ENCODE data around the gene BRAT1.

The BRAT1 gene

GRCh38 chr7:2586326-2587020 lies 31.1 kb upstream of the BRAT1 start:
- no peak for DNase-seq

GRCh38 chr7:2585446-2585845 lies 30.1 kb upstream of the BRAT1 start:
- no peak for DNase-seq

- no peak for DNase-seq
Observed at GRCh38 chr7:2583798-2584580, 28.7 kb upstream of the BRAT1 start.

- no peak for DNase-seq
Observed at GRCh38 chr7:2582006-2582735, 26.8 kb upstream of the BRAT1 start.

GRCh38 chr7:2580636-2581035 lies 25.3 kb upstream of the BRAT1 start:
- no peak for DNase-seq

- no peak for DNase-seq
Observed at GRCh38 chr7:2577914-2578680, 22.8 kb upstream of the BRAT1 start.

GRCh38 chr7:2576742-2577491 lies 21.6 kb upstream of the BRAT1 start:
- DNase-seq, result no peak

- DNase-seq, result no peak
Observed at GRCh38 chr7:2575733-2576340, 20.5 kb upstream of the BRAT1 start.

- no peak for DNase-seq
Observed at GRCh38 chr7:2575046-2575732, 19.9 kb upstream of the BRAT1 start.

- no peak for DNase-seq
Observed at GRCh38 chr7:2573761-2574160, 18.4 kb upstream of the BRAT1 start.

- no peak for DNase-seq
Observed at GRCh38 chr7:2572101-2572842, 16.9 kb upstream of the BRAT1 start.

- no peak for DNase-seq
Observed at GRCh38 chr7:2571409-2571808, 16.1 kb upstream of the BRAT1 start.

- DNase-seq, result no peak
Observed at GRCh38 chr7:2570021-2570420, 14.7 kb upstream of the BRAT1 start.

- no peak for DNase-seq
Observed at GRCh38 chr7:2569421-2569820, 14.1 kb upstream of the BRAT1 start.

- no peak for DNase-seq
Observed at GRCh38 chr7:2568521-2569223, 13.3 kb upstream of the BRAT1 start.

GRCh38 chr7:2567679-2568278 lies 12.5 kb upstream of the BRAT1 start:
- DNase-seq, result peak; percentile 38

- no peak for DNase-seq
Observed at GRCh38 chr7:2566890-2567678, 11.8 kb upstream of the BRAT1 start.

- DNase-seq, result no peak
Observed at GRCh38 chr7:2566348-2566889, 11.1 kb upstream of the BRAT1 start.

Measured in right kidney (tissue), 1 donor.